AG08395 (cell line): ENCODE results near the gene PEG3.

Experiments used
- DNase-seq: peaks from one replicate; pipeline ENCODE4 v3.0.0; 2012; ENCODE audit warnings: mixed read lengths, low spot score

Gene PEG3

GRCh38 chr19:56808717-56809392, 31.7 kb downstream of the PEG3 start:
- DNase-seq: no peak

- no peak for DNase-seq
Measured at GRCh38 chr19:56806639-56807038, 33.9 kb downstream of the PEG3 start.
